ENCODE results near the gene LARGE1. TPM values are rescaled to one million over a fixed set of nuclear protein-coding genes. Genes with fewer than 3 reads are reported as not detected.

Gene LARGE1
- total RNA-seq, 2 donors from 2014 or later, result 29.5 to 42.1 TPM

DNA sequence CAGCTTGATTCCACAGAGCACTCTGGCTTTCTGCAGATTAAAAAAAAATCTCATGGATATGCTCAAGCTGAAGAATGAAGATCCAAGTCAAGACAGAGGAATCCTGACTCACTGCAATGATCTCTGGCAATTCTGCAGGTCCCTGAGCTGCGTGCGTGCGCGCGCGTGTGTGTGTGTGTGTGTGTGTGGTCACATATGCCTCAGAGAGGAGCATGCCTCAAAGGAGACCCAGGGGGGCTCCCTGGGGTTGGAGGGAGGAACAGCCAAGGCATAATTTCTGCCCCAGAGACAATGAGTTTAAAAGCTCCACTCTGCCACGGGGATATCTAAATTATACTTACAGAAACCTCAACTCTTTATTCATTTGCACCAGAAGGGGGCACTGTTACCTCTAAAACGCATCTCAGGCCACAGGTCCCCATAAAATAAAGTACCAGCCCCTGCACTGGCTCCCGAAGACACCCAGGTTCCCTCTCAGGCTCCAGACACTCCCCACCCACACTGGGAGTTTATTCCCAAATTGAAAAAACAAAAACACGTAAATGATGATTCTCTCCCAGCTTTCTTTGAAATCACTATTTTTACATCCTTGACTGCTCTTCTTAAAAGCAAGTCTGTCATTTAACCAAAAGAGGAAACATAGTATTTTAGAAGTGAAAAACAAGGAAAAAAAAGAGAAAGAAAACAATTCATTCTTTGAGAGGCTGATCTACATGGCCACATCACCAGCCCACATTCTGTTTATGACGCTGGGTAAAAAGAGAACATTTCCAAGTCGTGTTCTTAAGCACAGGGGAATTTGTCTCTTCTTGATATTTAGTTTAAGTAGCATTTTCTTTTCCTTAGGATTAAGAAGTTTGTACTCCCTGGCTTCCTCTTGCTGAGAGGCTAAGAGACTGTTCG, 401.0 kb downstream of the LARGE1 start:
- DNase-seq (ENCODE audit: low spot score) (no peak), ATAC-seq (ENCODE audit: insufficient number of reproducible peaks, low FRiP score, low read depth) (no peak)
- H3K4me1 ChIP-seq (ENCODE audit: control insufficient read depth in 1 of 2, low read depth in 2 of 2), result no peaks in the 10 kb centered on the region
- no peak overlapping the region for H3K27ac ChIP-seq
- no peak overlapping the region for H3K4me3 ChIP-seq
- H3K27me3 ChIP-seq (replicated peaks; ENCODE audit: insufficient read depth), result no peaks in the 10 kb centered on the region
- TF ChIP-seq, protein P1, sequence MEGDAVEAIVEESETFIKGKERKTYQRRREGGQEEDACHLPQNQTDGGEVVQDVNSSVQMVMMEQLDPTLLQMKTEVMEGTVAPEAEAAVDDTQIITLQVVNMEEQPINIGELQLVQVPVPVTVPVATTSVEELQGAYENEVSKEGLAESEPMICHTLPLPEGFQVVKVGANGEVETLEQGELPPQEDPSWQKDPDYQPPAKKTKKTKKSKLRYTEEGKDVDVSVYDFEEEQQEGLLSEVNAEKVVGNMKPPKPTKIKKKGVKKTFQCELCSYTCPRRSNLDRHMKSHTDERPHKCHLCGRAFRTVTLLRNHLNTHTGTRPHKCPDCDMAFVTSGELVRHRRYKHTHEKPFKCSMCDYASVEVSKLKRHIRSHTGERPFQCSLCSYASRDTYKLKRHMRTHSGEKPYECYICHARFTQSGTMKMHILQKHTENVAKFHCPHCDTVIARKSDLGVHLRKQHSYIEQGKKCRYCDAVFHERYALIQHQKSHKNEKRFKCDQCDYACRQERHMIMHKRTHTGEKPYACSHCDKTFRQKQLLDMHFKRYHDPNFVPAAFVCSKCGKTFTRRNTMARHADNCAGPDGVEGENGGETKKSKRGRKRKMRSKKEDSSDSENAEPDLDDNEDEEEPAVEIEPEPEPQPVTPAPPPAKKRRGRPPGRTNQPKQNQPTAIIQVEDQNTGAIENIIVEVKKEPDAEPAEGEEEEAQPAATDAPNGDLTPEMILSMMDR (IDR thresholded peaks at IDR 0.05), result peak; percentile 50
- no peaks in the 10 kb centered on the region for H3K36me3 ChIP-seq
- H3K9me3 ChIP-seq, result no peaks in the 10 kb centered on the region

DNA sequence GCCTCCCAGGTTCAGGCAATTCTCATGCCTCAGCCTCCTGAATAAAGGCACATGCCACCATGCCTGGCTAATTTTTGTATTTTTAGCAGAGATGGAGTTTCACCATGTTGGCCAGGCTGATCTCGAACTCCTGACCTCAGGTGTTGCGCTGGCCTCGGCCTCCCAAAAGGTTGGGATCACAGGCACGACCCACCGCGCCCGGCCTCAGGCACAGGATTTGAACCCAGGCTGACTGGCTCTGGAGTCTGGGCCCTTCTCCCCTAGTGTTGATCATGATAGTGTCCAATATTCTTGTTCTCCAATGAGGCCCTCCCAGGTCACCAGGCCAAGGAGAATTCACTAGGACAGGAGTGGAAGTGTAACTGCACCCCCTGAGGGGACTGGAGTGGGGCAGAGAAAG, 401.9 kb downstream of the LARGE1 start:
- TF ChIP-seq, protein P1 (IDR thresholded peaks at IDR 0.05), result no peak
- H3K27ac ChIP-seq, result no peak overlapping the region
- DNase-seq (ENCODE audit: low spot score), result no peak

DNA sequence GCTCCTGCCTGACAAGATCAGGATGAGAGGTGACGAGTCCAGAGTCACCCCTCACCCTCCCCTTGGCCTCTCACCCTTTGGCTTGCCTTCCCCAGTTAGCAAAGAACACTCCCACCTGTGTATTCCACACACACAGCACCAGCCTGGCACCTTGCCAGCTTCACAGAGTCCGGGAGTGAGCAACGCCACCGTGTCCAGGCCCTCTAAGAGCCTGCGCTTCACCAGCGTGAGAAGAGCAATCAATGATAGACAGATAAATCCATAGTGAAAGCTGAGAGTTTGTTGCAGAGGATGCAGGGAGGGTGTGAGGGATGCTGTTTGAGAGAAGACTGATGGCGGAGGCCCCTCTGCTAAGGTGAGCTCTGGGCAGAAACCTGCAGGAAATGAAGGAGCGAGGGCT, 404.5 kb downstream of the LARGE1 start:
- no peaks in the 10 kb centered on the region for H3K27me3 ChIP-seq (replicated peaks; ENCODE audit: insufficient read depth)
- ATAC-seq (ENCODE audit: insufficient number of reproducible peaks, low FRiP score, low read depth) (no peak), DNase-seq (ENCODE audit: low spot score) (no peak)
- peaks cover 0 to 7% of the 10 kb centered on the region in 2 donors for H3K4me1 ChIP-seq (ENCODE audit: control insufficient read depth in 1 of 2, low read depth in 2 of 2)
- no peaks in the 10 kb centered on the region for H3K9me3 ChIP-seq
- H3K27ac ChIP-seq, result no peak overlapping the region
- no peak overlapping the region for H3K4me3 ChIP-seq
- TF ChIP-seq, protein P1 (IDR thresholded peaks at IDR 0.05), result no peak
- H3K36me3 ChIP-seq, result no peaks in the 10 kb centered on the region

More for the DNA sequence above, 401.9 kb downstream of the LARGE1 start:
- H3K27me3 ChIP-seq (replicated peaks; ENCODE audit: insufficient read depth), result no peaks in the 10 kb centered on the region
- H3K36me3 ChIP-seq, result no peaks in the 10 kb centered on the region
- no peak overlapping the region for H3K4me3 ChIP-seq
- no peaks in the 10 kb centered on the region for H3K9me3 ChIP-seq
- no peak for ATAC-seq (ENCODE audit: insufficient number of reproducible peaks, low FRiP score, low read depth)
- H3K4me1 ChIP-seq (ENCODE audit: control insufficient read depth in 1 of 2, low read depth in 2 of 2), result peaks cover 0 to under 1% of the 10 kb centered on the region in 2 donors

DNA sequence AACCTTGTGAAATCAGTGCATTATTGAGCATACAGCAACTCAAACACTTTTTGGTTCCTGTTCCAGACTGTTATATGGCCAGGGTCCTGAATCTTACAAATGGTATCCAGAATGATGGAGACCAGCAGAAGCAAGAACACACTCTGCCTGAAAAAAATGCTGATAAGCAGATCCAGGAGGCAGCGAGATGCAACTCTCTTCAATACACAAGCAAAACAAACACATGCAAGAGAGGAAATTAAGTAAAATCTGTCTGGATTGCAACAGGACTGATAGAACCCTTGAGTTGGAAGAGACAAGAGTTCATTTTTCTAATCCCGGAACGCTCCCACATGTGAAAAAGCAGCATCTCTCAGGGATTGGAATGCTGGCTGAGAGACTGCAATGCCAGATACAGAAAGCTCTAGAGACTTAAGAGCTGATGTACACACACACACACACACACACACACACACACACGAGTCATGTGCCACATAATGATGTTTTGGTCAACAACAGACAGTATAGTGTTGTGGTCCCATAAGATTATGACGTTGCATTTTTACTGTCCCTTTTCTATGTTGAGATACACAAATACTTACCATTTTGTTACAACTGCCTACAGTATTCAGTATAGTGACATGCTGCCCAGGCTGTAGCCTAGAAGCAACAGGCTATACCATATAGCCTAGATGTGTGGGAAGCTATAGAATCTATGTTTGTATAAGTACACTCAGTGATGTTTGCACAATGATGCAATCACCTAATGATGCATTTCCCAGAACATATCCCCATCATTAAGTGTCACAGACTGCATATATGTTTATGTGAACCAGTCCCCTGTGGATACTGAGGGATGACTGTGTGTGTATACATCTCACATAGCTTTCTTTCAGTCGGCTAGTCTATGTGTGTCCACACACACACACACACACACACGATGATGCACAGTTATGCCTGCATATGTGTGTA, 406.6 kb downstream of the LARGE1 start:
- ATAC-seq (ENCODE audit: insufficient number of reproducible peaks, low FRiP score, low read depth) (no peak), DNase-seq (ENCODE audit: low spot score) (no peak)
- H3K4me3 ChIP-seq, result no peak overlapping the region
- no peaks in the 10 kb centered on the region for H3K9me3 ChIP-seq
- no peaks in the 10 kb centered on the region for H3K27me3 ChIP-seq (replicated peaks; ENCODE audit: insufficient read depth)
- H3K27ac ChIP-seq, result no peak overlapping the region
- TF ChIP-seq, protein P1 (IDR thresholded peaks at IDR 0.05), result no peak
- H3K36me3 ChIP-seq, result no peaks in the 10 kb centered on the region
- peaks cover 0 to 7% of the 10 kb centered on the region in 2 donors for H3K4me1 ChIP-seq (ENCODE audit: control insufficient read depth in 1 of 2, low read depth in 2 of 2)

DNA sequence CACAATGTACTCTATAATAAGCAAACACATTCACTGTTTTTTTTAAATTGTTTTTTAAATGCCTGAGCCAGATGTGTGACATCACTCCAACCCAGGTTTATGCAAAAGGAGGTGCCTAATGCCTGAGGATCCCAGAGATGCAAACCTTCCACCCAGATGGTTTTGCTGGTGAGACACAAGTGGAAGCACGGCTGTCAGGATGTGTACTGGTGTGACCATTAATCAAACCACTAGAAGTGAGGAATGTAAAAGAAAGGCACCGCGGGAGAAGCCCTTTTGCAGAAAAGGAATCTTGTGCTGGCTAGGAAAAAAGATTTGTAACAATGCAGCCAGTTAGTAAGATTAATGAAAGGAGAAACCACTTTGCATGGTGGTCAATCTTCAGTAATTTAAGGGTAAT, 407.4 kb downstream of the LARGE1 start:
- Histone ChIP-seq H3K27ac (no peak overlapping the region), H3K36me3 (no peaks in the 10 kb centered on the region), H3K9me3 (no peaks in the 10 kb centered on the region), H3K4me1 (ENCODE audit: control insufficient read depth in 1 of 2, low read depth in 2 of 2) (peaks cover 0 to 7% of the 10 kb centered on the region in 2 donors), H3K27me3 (replicated peaks; ENCODE audit: insufficient read depth) (no peaks in the 10 kb centered on the region), H3K4me3 (no peak overlapping the region)
- DNase-seq (ENCODE audit: low spot score) (no peak), ATAC-seq (ENCODE audit: insufficient number of reproducible peaks, low FRiP score, low read depth) (no peak)
- TF ChIP-seq, protein P1 (IDR thresholded peaks at IDR 0.05), result no peak
